Endodermal cell (in vitro differentiated cells): ENCODE data around the gene WDR27. TPM values are rescaled to one million over a fixed set of nuclear protein-coding genes. Genes with fewer than 3 reads are reported as not detected.

Source experiments
- DNase-seq: peaks from one replicate; pipeline ENCODE4 v3.0.0-alpha.2; 2017
- H3K27ac ChIP-seq: 2 replicates; pipeline ENCODE4 v1.5.1; 2013; ENCODE audit warnings: mild to moderate bottlenecking, low read depth, low read length, moderate library complexity
- H3K27me3 ChIP-seq: 2 replicates; pipeline ENCODE4 v1.6.1; 2013; ENCODE audit warnings: mild to moderate bottlenecking, low read length, moderate library complexity; ENCODE audit not compliant: insufficient read depth, control insufficient read depth, poor library complexity, severe bottlenecking
- H3K36me3 ChIP-seq: 2 replicates; pipeline ENCODE4 v1.7.0; 2013; ENCODE audit warnings: mild to moderate bottlenecking, low read length, moderate library complexity; ENCODE audit not compliant: control insufficient read depth, insufficient read depth
- H3K4me1 ChIP-seq: one replicate; pipeline ENCODE4 v1.7.0; 2013; ENCODE audit warnings: low read length; ENCODE audit not compliant: control insufficient read depth, insufficient read depth
- H3K4me3 ChIP-seq: 2 replicates; pipeline ENCODE4 v1.5.1; 2013; ENCODE audit warnings: mild to moderate bottlenecking, low read length, moderate library complexity
- H3K9ac ChIP-seq: 2 replicates; pipeline ENCODE4 v1.6.1; 2013; ENCODE audit warnings: mild to moderate bottlenecking, low read length, moderate library complexity; ENCODE audit not compliant: poor library complexity, severe bottlenecking; ENCODE audit errors: extremely low read depth
- H3K9me3 ChIP-seq: 2 replicates; pipeline ENCODE4 v1.6.1; 2013; ENCODE audit warnings: mild to moderate bottlenecking, low read length, moderate library complexity; ENCODE audit not compliant: control insufficient read depth
- H3K27ac Mint-ChIP-seq: 2 replicates; pipeline ENCODE4 v1.8.0; 2020; ENCODE audit warnings: mixed read lengths
- H3K27me3 Mint-ChIP-seq: 2 replicates; pipeline ENCODE4 v1.8.0; 2021; ENCODE audit warnings: mild to moderate bottlenecking, mixed read lengths; ENCODE audit not compliant: insufficient read depth
- H3K36me3 Mint-ChIP-seq: 2 replicates; pipeline ENCODE4 v1.8.0; 2020; ENCODE audit warnings: low read depth, mixed read lengths
- H3K4me1 Mint-ChIP-seq: 2 replicates; pipeline ENCODE4 v1.8.0; 2020; ENCODE audit warnings: mixed read lengths
- H3K4me3 Mint-ChIP-seq: 2 replicates; pipeline ENCODE4 v1.8.0; 2020; ENCODE audit warnings: mild to moderate bottlenecking, moderate library complexity, mixed read lengths
- H3K9me3 Mint-ChIP-seq: 2 replicates; pipeline ENCODE4 v1.8.0; 2020; ENCODE audit warnings: mild to moderate bottlenecking, mixed read lengths
- WGBS, 2 experiments: methylation state at CpG; one replicate each; pipeline versions ENCODE4 v1.1.5 to v1.1.7; 2013; ENCODE audit warnings: missing lambda C conversion rate in 2 of 2, mixed read lengths in 1 of 2; ENCODE audit not compliant: insufficient coverage in 1 of 2, insufficient read length in 1 of 2; 5-methylcytosine and 5-hydroxymethylcytosine counted together
- total RNA-seq, 2 donors: library from RNA; stranded (reverse); fragmentation: NEBNext Ultra II Directional in 1 of 2; extraction: Animal tissue kit (Norgen Biotek cat#: 25700) in 1 of 2; gene quantifications; 2 replicates in 1 of 2; 3 replicates in 1 of 2; pipeline ENCODE4 v1.2.1, GENCODE V29; 2021
- TF ChIP-seq, protein P1 (sequence below): fragments of 200-600 bp; sonication (generic); conservative IDR thresholded peaks from 2 replicates; pipeline ENCODE4 v1.5.0; 2021; ENCODE audit warnings: antibody characterized with exemption, mild to moderate bottlenecking

The WDR27 gene
- total RNA-seq, 2 donors from 2014 or later = 94.4 to 110 TPM

DNA sequence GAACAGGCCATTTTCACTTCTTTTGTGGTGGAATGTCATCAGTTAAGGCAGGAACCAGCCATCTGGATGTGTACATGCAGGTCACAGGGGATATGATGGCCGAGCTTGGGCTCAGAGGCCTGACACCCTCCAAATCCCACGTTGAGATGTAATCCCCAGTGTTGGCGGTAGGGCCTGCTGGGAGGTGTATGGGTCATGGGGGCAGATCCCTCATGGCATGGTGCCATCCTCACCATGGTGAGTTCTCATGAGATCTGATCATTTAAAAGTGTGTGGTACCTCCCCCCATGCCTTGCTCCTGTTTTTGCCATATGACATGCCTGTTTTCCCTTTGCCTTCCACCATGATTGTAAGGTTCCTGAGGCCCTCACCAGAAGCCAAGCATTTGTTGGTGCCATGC lies 26.8 kb downstream of the WDR27 start:
- peaks cover 86% of the 10 kb centered on the region for H3K36me3 Mint-ChIP-seq
- 87 to 100% methylated on average over 1 to 3 of the region's 3 CpGs for WGBS, 2 experiments
- DNase-seq = peak; percentile 59
- Histone ChIP-seq H3K27ac (no peak overlapping the region), H3K4me1 (no peaks in the 10 kb centered on the region), H3K36me3 (peaks cover 91% of the 10 kb centered on the region), H3K9ac (no peak overlapping the region), H3K4me3 (peak overlapping the region; percentile 24), H3K9me3 (peaks cover 56% of the 10 kb centered on the region), H3K27me3 (no peaks in the 10 kb centered on the region)
- H3K27ac Mint-ChIP-seq = no peak overlapping the region
- no peak overlapping the region for H3K4me3 Mint-ChIP-seq
- peaks cover 24% of the 10 kb centered on the region for H3K4me1 Mint-ChIP-seq
- peaks cover 2% of the 10 kb centered on the region for H3K9me3 Mint-ChIP-seq
- TF ChIP-seq, protein P1, sequence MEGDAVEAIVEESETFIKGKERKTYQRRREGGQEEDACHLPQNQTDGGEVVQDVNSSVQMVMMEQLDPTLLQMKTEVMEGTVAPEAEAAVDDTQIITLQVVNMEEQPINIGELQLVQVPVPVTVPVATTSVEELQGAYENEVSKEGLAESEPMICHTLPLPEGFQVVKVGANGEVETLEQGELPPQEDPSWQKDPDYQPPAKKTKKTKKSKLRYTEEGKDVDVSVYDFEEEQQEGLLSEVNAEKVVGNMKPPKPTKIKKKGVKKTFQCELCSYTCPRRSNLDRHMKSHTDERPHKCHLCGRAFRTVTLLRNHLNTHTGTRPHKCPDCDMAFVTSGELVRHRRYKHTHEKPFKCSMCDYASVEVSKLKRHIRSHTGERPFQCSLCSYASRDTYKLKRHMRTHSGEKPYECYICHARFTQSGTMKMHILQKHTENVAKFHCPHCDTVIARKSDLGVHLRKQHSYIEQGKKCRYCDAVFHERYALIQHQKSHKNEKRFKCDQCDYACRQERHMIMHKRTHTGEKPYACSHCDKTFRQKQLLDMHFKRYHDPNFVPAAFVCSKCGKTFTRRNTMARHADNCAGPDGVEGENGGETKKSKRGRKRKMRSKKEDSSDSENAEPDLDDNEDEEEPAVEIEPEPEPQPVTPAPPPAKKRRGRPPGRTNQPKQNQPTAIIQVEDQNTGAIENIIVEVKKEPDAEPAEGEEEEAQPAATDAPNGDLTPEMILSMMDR = no peak
- no peaks in the 10 kb centered on the region for H3K27me3 Mint-ChIP-seq

DNA sequence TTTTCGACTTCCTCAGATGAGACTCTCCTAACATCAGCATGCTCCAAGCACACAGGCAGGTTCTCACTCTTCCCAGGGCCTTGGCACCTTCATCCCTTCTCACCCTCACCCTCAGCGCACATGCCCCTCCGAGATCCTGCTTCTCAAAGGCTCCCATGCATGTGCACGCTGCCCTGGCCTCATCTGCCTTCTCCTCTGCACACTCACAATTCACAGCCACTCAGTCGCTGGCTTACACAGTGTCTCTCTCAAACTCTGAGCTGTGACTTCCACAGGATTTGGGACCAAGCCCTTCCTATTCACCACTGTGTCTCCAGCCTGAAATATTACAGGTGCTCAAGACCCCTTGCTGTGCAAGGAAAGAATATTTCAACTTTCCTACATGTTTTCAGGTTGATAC lies 30.3 kb downstream of the WDR27 start:
- no peak for DNase-seq
- 95 to 100% methylated on average over 3 to 5 of the region's 5 CpGs for WGBS, 2 experiments
- Histone ChIP-seq H3K27ac (no peak overlapping the region), H3K9ac (no peak overlapping the region), H3K9me3 (peaks cover 23% of the 10 kb centered on the region), H3K4me1 (no peaks in the 10 kb centered on the region), H3K4me3 (no peak overlapping the region), H3K27me3 (no peaks in the 10 kb centered on the region), H3K36me3 (peaks cover 83% of the 10 kb centered on the region)
- Mint-ChIP-seq H3K27ac (no peak overlapping the region), H3K36me3 (peaks cover 78% of the 10 kb centered on the region), H3K27me3 (no peaks in the 10 kb centered on the region), H3K4me1 (peaks cover 9% of the 10 kb centered on the region), H3K4me3 (no peak overlapping the region), H3K9me3 (peaks cover 2% of the 10 kb centered on the region)
- TF ChIP-seq, protein P1 = no peak

DNA sequence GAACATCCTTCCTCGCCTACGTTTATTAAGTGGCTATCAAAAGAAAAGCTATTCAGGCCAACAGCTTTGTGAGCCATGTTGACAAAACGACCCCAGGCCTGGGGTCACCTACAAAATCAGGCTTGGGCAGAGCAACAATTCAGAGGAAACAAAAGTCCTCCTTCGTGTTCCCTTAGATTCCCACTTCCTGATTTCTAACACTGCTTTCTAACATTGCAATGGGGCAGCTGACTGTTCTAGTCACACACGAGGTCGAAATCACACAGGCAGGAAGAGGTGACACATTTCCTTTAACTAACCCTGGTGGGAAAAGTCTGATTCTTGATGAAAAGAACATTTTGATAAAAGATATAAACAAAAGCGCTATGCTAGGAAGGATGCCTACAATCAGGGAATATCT lies 31.9 kb downstream of the WDR27 start:
- Mint-ChIP-seq H3K4me3 (no peak overlapping the region), H3K27me3 (no peaks in the 10 kb centered on the region), H3K27ac (no peak overlapping the region), H3K4me1 (peaks cover 2% of the 10 kb centered on the region), H3K36me3 (peaks cover 77% of the 10 kb centered on the region), H3K9me3 (peaks cover 2% of the 10 kb centered on the region)
- Histone ChIP-seq H3K36me3 (peaks cover 83% of the 10 kb centered on the region), H3K9ac (no peak overlapping the region), H3K27ac (no peak overlapping the region), H3K4me1 (no peaks in the 10 kb centered on the region), H3K9me3 (peaks cover 6% of the 10 kb centered on the region), H3K27me3 (no peaks in the 10 kb centered on the region), H3K4me3 (no peak overlapping the region)
- WGBS, 2 experiments = 84 to 88% methylated on average over 4 to 7 of the region's 7 CpGs
- no peak for DNase-seq
- TF ChIP-seq, protein P1 = no peak
